ENCODE measurements around the gene HAGH.
"Not testable (repeated sequence)": the region's sequence is repeated elsewhere in the genome, so short reads cannot be mapped to it uniquely, and the experiment has no call there.

The HAGH gene

GRCh38 chr16:1810536-1810935 is 16.1 kb downstream of the HAGH start:
- no peak overlapping the region for H3K4me3 ChIP-seq (ENCODE audit: low read depth, low read length)
- no peak for DNase-seq (ENCODE audit: low read depth)
- no peak for TF ChIP-seq CTCF (IDR thresholded peaks at IDR 0.05; ENCODE audit: low read depth, low read length, missing control alignments)

- no peak for TF ChIP-seq CTCF (IDR thresholded peaks at IDR 0.05; ENCODE audit: low read depth, low read length, missing control alignments)
- H3K4me3 ChIP-seq (ENCODE audit: low read depth, low read length) = no peak overlapping the region
- no peak for DNase-seq (ENCODE audit: low read depth)
These were observed 16.5 kb downstream of the HAGH start for GRCh38 chr16:1810106-1810505.

GRCh38 chr16:1809281-1809801 is 17.3 kb downstream of the HAGH start:
- DNase-seq (ENCODE audit: low read depth) = no peak
- H3K4me3 ChIP-seq (ENCODE audit: low read depth, low read length) = no peak overlapping the region

GRCh38 chr16:1808691-1809090 is 17.9 kb downstream of the HAGH start:
- H3K4me3 ChIP-seq (ENCODE audit: low read depth, low read length) = no peak overlapping the region
- TF ChIP-seq CTCF (IDR thresholded peaks at IDR 0.05; ENCODE audit: low read depth, low read length, missing control alignments) = no peak

More at GRCh38 chr16:1809281-1809801, 17.3 kb downstream of the HAGH start:
- TF ChIP-seq CTCF (IDR thresholded peaks at IDR 0.05; ENCODE audit: low read depth, low read length, missing control alignments) = no peak

GRCh38 chr16:1807626-1808025 is 19.0 kb downstream of the HAGH start:
- no peak overlapping the region for H3K4me3 ChIP-seq (ENCODE audit: low read depth, low read length)
- no peak for TF ChIP-seq CTCF (IDR thresholded peaks at IDR 0.05; ENCODE audit: low read depth, low read length, missing control alignments)
- DNase-seq (ENCODE audit: low read depth) = no peak

More at GRCh38 chr16:1808691-1809090, 17.9 kb downstream of the HAGH start:
- no peak for DNase-seq (ENCODE audit: low read depth)

- no peak for TF ChIP-seq CTCF (IDR thresholded peaks at IDR 0.05; ENCODE audit: low read depth, low read length, missing control alignments)
- DNase-seq (ENCODE audit: low read depth) = no peak
- H3K4me3 ChIP-seq (ENCODE audit: low read depth, low read length) = no peak overlapping the region
These were observed 25.9 kb downstream of the HAGH start for GRCh38 chr16:1800701-1801100.

- DNase-seq (ENCODE audit: low read depth) = not testable (repeated sequence)
These were observed 27.4 kb downstream of the HAGH start for GRCh38 chr16:1799263-1799662.

More at GRCh38 chr16:1799263-1799662, 27.4 kb downstream of the HAGH start:
- not testable (repeated sequence) for H3K4me3 ChIP-seq (ENCODE audit: low read depth, low read length)
